C4-2B (cell line): ENCODE data around the gene ARHGEF5.

Source experiments
- H3K27ac ChIP-seq: fragments of 450-650 bp; 2 replicates; pipeline ENCODE4 v1.5.1; 2017
- CTCF ChIP-seq: fragments of 450-650 bp; conservative IDR thresholded peaks from 2 replicates; pipeline ENCODE4 v1.5.1; 2017; ENCODE audit warnings: mild to moderate bottlenecking
- ZFX ChIP-seq: fragments of 450-650 bp; IDR thresholded peaks from 2 replicates; pipeline ENCODE4 v1.6.1; 2017

Gene ARHGEF5

GRCh38 chr7:144428431-144428830 is 73.2 kb downstream of the ARHGEF5 start:
- H3K27ac ChIP-seq, result no peak overlapping the region
- TF ChIP-seq CTCF (no peak), ZFX (no peak)
